ENCODE measurements around the gene SORL1. TPM values are rescaled to one million over a fixed set of nuclear protein-coding genes. Genes with fewer than 3 reads are reported as not detected.
A peak's percentile ranks its signal among the peaks of the same experiment; 100 is the strongest.

Gene SORL1
- total and polyA plus RNA-seq, 2 of the 13 experiments (the other 11 are each of a cell fraction or from before 2014, with no cell fraction given) = 21.3 to 148 TPM

DNA sequence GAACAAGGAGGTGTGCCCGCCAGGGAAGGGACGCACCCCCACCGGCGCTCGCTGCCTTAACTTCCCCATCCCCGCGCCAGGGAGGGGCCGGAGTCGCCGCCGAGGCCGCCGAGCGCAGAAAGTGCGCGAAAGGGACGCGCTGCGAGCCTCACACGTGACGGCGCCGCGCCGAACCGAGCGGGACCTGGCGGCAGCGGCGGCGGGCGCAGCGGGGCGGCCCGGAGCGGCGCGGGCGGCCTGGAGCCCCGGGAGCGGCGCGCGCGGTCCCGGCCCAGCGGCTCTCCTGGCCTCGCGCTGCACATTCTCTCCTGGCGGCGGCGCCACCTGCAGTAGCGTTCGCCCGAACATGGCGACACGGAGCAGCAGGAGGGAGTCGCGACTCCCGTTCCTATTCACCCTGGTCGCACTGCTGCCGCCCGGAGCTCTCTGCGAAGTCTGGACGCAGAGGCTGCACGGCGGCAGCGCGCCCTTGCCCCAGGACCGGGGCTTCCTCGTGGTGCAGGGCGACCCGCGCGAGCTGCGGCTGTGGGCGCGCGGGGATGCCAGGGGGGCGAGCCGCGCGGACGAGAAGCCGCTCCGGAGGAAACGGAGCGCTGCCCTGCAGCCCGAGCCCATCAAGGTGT, at the start of gene SORL1 (continued):
- TF ChIP-seq, protein P1, sequence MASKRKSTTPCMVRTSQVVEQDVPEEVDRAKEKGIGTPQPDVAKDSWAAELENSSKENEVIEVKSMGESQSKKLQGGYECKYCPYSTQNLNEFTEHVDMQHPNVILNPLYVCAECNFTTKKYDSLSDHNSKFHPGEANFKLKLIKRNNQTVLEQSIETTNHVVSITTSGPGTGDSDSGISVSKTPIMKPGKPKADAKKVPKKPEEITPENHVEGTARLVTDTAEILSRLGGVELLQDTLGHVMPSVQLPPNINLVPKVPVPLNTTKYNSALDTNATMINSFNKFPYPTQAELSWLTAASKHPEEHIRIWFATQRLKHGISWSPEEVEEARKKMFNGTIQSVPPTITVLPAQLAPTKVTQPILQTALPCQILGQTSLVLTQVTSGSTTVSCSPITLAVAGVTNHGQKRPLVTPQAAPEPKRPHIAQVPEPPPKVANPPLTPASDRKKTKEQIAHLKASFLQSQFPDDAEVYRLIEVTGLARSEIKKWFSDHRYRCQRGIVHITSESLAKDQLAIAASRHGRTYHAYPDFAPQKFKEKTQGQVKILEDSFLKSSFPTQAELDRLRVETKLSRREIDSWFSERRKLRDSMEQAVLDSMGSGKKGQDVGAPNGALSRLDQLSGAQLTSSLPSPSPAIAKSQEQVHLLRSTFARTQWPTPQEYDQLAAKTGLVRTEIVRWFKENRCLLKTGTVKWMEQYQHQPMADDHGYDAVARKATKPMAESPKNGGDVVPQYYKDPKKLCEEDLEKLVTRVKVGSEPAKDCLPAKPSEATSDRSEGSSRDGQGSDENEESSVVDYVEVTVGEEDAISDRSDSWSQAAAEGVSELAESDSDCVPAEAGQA (IDR thresholded peaks at IDR 0.05; ENCODE audit: low read depth) = 0 out of 2 replicates have a peak, but pooled peaks have one; percentile 13
- TF ChIP-seq, protein P1 (CRISPR knock-in tag; IDR thresholded peaks at IDR 0.05; ENCODE audit: borderline replicate concordance) = no peak
- TF ChIP-seq ZNF510 (CRISPR knock-in tag; IDR thresholded peaks at IDR 0.05; ENCODE audit: low read depth) = no peak
- 0 out of 2 replicates have a peak, but pooled peaks have one; percentile 42 for TF ChIP-seq DNMT1 (CRISPR knock-in tag; IDR thresholded peaks at IDR 0.05)
- no peak for TF ChIP-seq CBX5 (CRISPR knock-in tag; IDR thresholded peaks at IDR 0.05; ENCODE audit: borderline replicate concordance)
- peak; percentile 72 for TF ChIP-seq POLR2AphosphoS5 (IDR thresholded peaks at IDR 0.05; ENCODE audit: low read depth, low read length)
- TF ChIP-seq, protein P2, sequence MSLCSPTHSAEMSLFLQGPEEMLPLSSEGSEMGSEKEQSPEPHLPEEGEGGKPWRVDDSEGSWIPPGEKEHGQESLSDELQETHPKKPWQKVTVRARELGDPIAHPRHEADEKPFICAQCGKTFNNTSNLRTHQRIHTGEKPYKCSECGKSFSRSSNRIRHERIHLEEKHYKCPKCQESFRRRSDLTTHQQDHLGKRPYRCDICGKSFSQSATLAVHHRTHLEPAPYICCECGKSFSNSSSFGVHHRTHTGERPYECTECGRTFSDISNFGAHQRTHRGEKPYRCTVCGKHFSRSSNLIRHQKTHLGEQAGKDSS (CRISPR knock-in tag; IDR thresholded peaks at IDR 0.05; ENCODE audit: borderline replicate concordance, low read depth) = peak; percentile 69; the same call in 1 of the 2 replicates
- TF ChIP-seq MEIS1 (CRISPR knock-in tag; IDR thresholded peaks at IDR 0.05; ENCODE audit: borderline replicate concordance) = no peak
- no peak for TF ChIP-seq ZNF720 (CRISPR knock-in tag; IDR thresholded peaks at IDR 0.05)
- TF ChIP-seq HINFP (CRISPR knock-in tag; IDR thresholded peaks at IDR 0.05; ENCODE audit: low read depth) = 0 out of 2 replicates have a peak, but pooled peaks have one; percentile 33
- TF ChIP-seq SNRNP70 (IDR thresholded peaks at IDR 0.05; ENCODE audit: low read depth, low read length) = no peak
- no peak; the same call in 1 of the 2 replicates for TF ChIP-seq NR0B2 (CRISPR knock-in tag; IDR thresholded peaks at IDR 0.05)
- peak; percentile 70 for TF ChIP-seq CBX1 (IDR thresholded peaks at IDR 0.05; ENCODE audit: low read depth)
- no peak; the same call in 1 of the 2 replicates for TF ChIP-seq ARHGAP35 (CRISPR knock-in tag; IDR thresholded peaks at IDR 0.05; ENCODE audit: borderline replicate concordance)
- no peak for TF ChIP-seq ZNF484 (CRISPR knock-in tag; IDR thresholded peaks at IDR 0.05; ENCODE audit: borderline replicate concordance, low read depth)
- TF ChIP-seq GABPB1 (CRISPR knock-in tag; IDR thresholded peaks at IDR 0.05) = peak; percentile 68; the same call in 1 of the 2 replicates
- TF ChIP-seq PHF21A (CRISPR knock-in tag; IDR thresholded peaks at IDR 0.05) = peak; percentile 43; the same call in 1 of the 2 replicates
- TF ChIP-seq THAP8 (CRISPR knock-in tag; IDR thresholded peaks at IDR 0.05; ENCODE audit: borderline replicate concordance) = no peak
- no peak for TF ChIP-seq FIP1L1 (IDR thresholded peaks at IDR 0.05; ENCODE audit: borderline replicate concordance, insufficient read depth, low read depth, low read length)

Data from HepG2 (cell line).